ENCODE data around the gene GYS1.

DNA sequence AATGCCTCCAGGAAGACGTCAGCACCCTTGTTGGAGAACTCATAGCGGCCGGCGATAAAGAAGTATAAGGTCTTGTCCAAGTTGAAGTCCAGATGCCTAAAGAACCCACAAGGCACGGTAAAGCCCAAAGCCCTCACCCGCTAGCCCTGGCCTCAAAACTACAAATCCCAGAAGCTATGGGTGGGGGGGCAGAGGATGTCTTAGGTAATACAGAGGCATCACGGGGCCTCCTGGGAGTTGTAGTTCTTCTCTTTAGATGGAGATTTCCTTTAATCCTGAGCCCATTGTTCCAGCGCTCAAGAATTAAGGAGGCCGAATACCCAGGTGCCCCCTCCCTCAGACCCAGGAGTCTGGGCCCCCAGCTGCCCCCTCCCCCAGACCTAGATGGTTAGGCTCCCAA is 10.8 kb downstream of the GYS1 start:
- TF ChIP-seq CTCF (IDR thresholded peaks at IDR 0.05) (no peak), POLR2A (IDR thresholded peaks at IDR 0.05) (no peak)
